Esophagus muscularis mucosa (tissue), 4 donors: ENCODE measurements around the gene DPEP2. TPM values are rescaled to one million over a fixed set of nuclear protein-coding genes. Genes with fewer than 3 reads are reported as not detected.

Experiments used
- DNase-seq: peaks from one replicate; pipeline ENCODE4 v3.0.0-alpha.2; 2017; ENCODE audit errors: extremely low spot score
- H3K27ac ChIP-seq, 4 donors: fragments of 200-600 bp; sonication (generic); replicated peaks in 1 of 4; 1 replicate in 3 of 4; 2 replicates in 1 of 4; pipeline ENCODE4 v1.5.1; 2016 to 2019; ENCODE audit warnings: mild to moderate bottlenecking in 1 of 4
- H3K27me3 ChIP-seq, 4 donors: fragments of 200-600 bp; sonication (generic); one replicate each; pipeline versions ENCODE4 v1.5.1 to v1.6.0; 2016 to 2019
- H3K36me3 ChIP-seq, 4 donors: fragments of 200-600 bp; sonication (generic); one replicate each; pipeline ENCODE4 v1.5.1; 2016 to 2019
- H3K4me1 ChIP-seq, 4 donors: fragments of 200-600 bp; sonication (generic); one replicate each; pipeline ENCODE4 v1.5.1; 2016 to 2019
- H3K4me3 ChIP-seq, 4 donors: fragments of 200-600 bp; sonication (generic); 1 replicate in 2 of 4; 2 replicates in 2 of 4; pipeline ENCODE4 v1.5.1; 2016 to 2019; ENCODE audit warnings: mild to moderate bottlenecking in 4 of 4, moderate library complexity in 1 of 4
- H3K9me3 ChIP-seq, 4 donors: fragments of 200-600 bp; sonication (generic); 1 replicate in 3 of 4; 2 replicates in 1 of 4; pipeline ENCODE4 v1.5.1; 2016 to 2019
- EP300 ChIP-seq: sonication (generic); formaldehyde crosslinking; IDR thresholded peaks from one replicate; pipeline ENCODE4 v1.6.1; 2017; ENCODE audit warnings: antibody characterized with exemption
- POLR2A ChIP-seq: fragments of 450-650 bp; IDR thresholded peaks from one replicate; pipeline ENCODE4 v1.6.1; 2017; ENCODE audit warnings: antibody characterized with exemption, moderate library complexity, mild to moderate bottlenecking, low read depth
- POLR2AphosphoS5 ChIP-seq, 2 donors: sonication (generic); formaldehyde crosslinking; IDR thresholded peaks; one replicate each; pipeline ENCODE4 v1.6.1; 2017; ENCODE audit warnings: antibody characterized with exemption in 2 of 2
- WGBS: methylation state at CpG from one replicate; pipeline ENCODE4 v1.1.5; 2018; 5-methylcytosine and 5-hydroxymethylcytosine counted together
- intact Hi-C: fragments of 100-400 bp; cut with DNase I; formaldehyde crosslinking; loops from one replicate; pipeline ENCODE4 v1.15.1; 2023
- total RNA-seq, 4 donors: library from RNA; depleted of rRNA; stranded (reverse); fragments of >200 nt; gene quantifications; one replicate each; pipeline versions ENCODE4 v1.1.0 to v1.2.1, GENCODE V29; 2016
- TF ChIP-seq, protein P1 (sequence below), 3 experiments: fragments of 200-600 bp in 2 of 3; fragments of 450-650 bp in 1 of 3; sonication (generic) in 2 of 3; IDR thresholded peaks; one replicate each; pipeline ENCODE4 v1.5.1; 2017 to 2019; ENCODE audit warnings: antibody characterized with exemption in 3 of 3, mild to moderate bottlenecking in 2 of 3, moderate library complexity in 1 of 3

Gene DPEP2
- total RNA-seq, 4 donors from 2014 or later = 1.4 to 5.5 (median 3.7) TPM

DNA sequence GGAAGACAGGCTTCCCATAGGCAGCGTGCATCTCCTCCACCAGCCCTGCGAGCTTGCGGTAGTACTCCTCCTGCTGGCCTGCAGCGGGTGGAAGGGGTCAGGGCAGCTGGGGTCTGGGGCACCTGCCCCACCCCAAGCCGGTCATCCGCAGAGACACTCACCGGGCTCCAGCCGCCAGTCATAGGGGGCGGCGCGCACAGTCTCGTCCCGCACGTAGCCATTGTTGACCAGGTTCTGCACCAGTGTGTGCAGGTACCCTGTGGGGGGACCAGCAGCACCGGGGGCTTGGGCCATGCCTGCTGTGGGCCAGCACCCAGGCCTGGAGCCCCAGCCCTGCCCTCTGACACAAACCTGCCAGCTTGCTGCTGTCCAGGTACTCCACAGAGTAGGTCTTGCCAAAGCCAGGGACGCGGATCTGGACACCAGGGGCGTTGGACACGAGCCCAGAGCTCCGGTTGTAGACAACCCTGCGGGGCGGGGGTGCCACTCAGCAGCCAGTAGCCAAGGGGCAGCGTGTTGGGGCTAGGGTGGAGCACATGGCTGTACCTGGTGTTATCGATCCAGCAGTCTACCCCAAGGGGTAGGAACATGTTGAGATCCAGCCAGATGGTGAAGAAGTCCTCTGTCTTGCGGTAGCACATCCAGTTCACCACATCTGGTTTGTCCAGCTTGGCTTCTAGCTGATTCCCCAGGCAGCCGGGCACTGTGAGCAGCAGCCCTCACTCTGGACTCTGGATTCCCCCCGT is 56.6 kb downstream of the DPEP2 start:
- Histone ChIP-seq H3K27ac (peak overlapping the region; percentile 74 to 85 (median 82)), H3K9me3 (no peaks in the 10 kb centered on the region), H3K4me1 (peaks cover 29 to 71% (median 55%) of the 10 kb centered on the region in 4 donors), H3K27me3 (no peaks in the 10 kb centered on the region), H3K36me3 (peaks cover 48 to 89% (median 76%) of the 10 kb centered on the region in 4 donors), H3K4me3 (no peak overlapping the region)
- no peak for DNase-seq
- intact Hi-C loops = no loop called here
- TF ChIP-seq EP300 (no peak), POLR2AphosphoS5 (IDR thresholded peaks at IDR 0.05) (peak in 1 of 2 donors; percentile 34)
- WGBS = 85% methylated on average over 4 of the region's 27 CpGs

DNA sequence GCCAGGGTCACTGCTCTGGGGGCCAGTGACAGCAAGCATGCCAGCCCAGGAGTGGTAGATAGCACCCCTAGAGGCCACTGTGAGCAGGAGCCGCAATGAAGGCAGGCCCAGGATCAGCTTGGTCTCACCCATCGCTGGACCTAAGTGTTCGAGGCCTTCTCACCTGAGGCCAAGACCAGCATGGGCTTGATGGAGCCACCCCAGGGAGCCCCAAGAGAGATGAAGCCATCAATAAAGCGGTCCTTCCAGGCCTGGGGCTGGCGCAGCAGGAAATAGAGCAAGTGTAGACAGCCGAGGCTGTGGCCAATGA is 57.1 kb downstream of the DPEP2 start:
- no peak for TF ChIP-seq POLR2AphosphoS5 (IDR thresholded peaks at IDR 0.05)
- TF ChIP-seq, protein P1, sequence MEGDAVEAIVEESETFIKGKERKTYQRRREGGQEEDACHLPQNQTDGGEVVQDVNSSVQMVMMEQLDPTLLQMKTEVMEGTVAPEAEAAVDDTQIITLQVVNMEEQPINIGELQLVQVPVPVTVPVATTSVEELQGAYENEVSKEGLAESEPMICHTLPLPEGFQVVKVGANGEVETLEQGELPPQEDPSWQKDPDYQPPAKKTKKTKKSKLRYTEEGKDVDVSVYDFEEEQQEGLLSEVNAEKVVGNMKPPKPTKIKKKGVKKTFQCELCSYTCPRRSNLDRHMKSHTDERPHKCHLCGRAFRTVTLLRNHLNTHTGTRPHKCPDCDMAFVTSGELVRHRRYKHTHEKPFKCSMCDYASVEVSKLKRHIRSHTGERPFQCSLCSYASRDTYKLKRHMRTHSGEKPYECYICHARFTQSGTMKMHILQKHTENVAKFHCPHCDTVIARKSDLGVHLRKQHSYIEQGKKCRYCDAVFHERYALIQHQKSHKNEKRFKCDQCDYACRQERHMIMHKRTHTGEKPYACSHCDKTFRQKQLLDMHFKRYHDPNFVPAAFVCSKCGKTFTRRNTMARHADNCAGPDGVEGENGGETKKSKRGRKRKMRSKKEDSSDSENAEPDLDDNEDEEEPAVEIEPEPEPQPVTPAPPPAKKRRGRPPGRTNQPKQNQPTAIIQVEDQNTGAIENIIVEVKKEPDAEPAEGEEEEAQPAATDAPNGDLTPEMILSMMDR (IDR thresholded peaks at IDR 0.05) = peak; percentile 35 to 70 (median 44)
- no peak for DNase-seq
- Histone ChIP-seq H3K9me3 (no peaks in the 10 kb centered on the region), H3K4me1 (peaks cover 31 to 75% (median 59%) of the 10 kb centered on the region in 4 donors), H3K27me3 (no peaks in the 10 kb centered on the region), H3K27ac (peak overlapping the region in 3 of 4 donors; percentile 74 to 85 (median 84)), H3K4me3 (no peak overlapping the region), H3K36me3 (peaks cover 42 to 84% (median 71%) of the 10 kb centered on the region in 4 donors)
- 83% methylated on average over 6 of the region's 6 CpGs for WGBS
- intact Hi-C loops = no loop called here

DNA sequence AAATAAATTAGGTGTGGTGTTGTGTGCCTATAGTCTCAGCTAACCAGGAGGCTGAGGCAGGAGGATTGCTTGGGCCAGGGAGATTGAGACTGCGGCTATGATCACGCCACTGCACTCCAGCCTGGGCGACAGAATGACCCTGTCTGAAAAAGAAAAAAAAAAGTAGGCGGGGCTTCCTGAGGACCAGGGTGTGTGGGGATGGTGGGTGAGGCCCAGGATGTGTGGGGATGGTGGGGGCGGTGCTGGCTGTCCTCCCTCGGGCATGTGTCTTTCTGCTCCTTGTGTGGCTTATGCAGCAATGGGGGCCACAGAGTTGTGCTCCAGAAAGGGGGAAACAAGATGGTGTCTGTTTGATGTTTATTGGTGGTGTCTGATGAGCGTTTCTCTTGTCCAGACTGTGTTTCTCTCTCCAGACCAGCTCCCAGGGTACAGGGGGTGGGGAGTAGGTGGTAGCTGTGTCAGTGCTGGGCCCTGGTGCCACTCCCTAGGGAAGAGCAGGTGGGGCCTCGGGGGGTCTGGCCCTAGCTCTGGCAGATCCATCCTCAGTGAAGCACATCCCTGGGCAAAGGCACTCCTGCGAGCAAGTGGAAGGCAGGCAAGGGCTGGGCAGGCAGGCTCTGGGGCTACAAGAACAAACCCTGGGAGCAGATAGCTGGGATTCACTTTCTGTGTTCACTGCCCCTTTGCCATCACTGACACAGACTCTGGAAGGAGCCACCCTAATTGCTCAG is 57.6 kb downstream of the DPEP2 start:
- Histone ChIP-seq H3K27me3 (no peaks in the 10 kb centered on the region), H3K9me3 (no peaks in the 10 kb centered on the region), H3K27ac (peak overlapping the region; percentile 31 to 85 (median 60)), H3K4me3 (no peak overlapping the region), H3K36me3 (peaks cover 37 to 78% (median 66%) of the 10 kb centered on the region in 4 donors), H3K4me1 (peaks cover 36 to 74% (median 64%) of the 10 kb centered on the region in 4 donors)
- 76% methylated on average over 8 of the region's 9 CpGs for WGBS
- no peak for DNase-seq
- intact Hi-C loops = no loop called here
- TF ChIP-seq EP300 (no peak), POLR2AphosphoS5 (IDR thresholded peaks at IDR 0.05) (no peak), POLR2A (no peak)
- TF ChIP-seq, protein P1 (IDR thresholded peaks at IDR 0.05) = no peak

DNA sequence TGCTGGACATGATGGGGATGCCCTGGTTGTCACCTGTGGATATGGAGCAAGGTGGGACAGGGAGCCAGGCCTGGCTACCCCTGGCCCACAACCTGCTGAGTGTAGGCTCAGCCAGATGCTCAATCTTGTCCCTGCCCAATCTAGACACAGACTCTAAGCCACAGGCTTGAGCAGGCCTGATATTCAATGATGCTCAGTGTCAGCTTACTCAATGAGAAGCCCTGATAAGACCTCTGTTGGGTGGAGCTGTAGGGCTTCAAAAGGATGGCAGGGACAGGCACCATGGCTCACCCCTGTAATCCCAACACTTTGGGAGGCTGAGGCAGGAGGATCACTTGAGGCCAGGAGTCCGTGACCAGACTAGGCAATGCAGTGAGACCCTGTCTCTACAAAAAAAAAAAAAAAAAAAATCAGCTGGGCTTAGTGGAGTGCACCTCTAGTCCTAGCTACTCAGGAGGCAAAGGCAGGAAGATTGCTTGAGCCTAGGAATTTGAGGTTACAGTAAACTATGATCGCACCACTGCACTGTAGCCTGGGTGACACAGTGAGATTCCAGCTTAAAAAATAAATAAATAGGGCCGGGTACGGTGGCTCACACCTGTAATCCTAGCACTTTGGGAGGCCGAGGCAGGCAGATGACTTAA is 58.7 kb downstream of the DPEP2 start:
- TF ChIP-seq POLR2AphosphoS5 (IDR thresholded peaks at IDR 0.05) = no peak
- no peak for TF ChIP-seq EP300
- TF ChIP-seq, protein P1 (IDR thresholded peaks at IDR 0.05) = no peak
- TF ChIP-seq POLR2A = no peak
- WGBS = 88% methylated on average over 5 of the region's 5 CpGs
- Histone ChIP-seq H3K4me1 (peaks cover 31 to 64% (median 55%) of the 10 kb centered on the region in 4 donors), H3K27me3 (no peaks in the 10 kb centered on the region), H3K9me3 (no peaks in the 10 kb centered on the region), H3K4me3 (no peak overlapping the region), H3K27ac (peak overlapping the region in 1 of 4 donors; percentile 47), H3K36me3 (peaks cover 26 to 68% (median 55%) of the 10 kb centered on the region in 4 donors)
- intact Hi-C loops = no loop called here
- no peak for DNase-seq
